Smooth muscle cell (in vitro differentiated cells): ENCODE data around the gene SLC26A11. TPM values are rescaled to one million over a fixed set of nuclear protein-coding genes. Genes with fewer than 3 reads are reported as not detected.

ENCODE experiments used
- DNase-seq: peaks from one replicate; lab custom pipeline; 2025; ENCODE audit not compliant: unreplicated experiment; lab: John Stamatoyannopoulos, UW
- H2AFZ ChIP-seq: fragments of 200-600 bp; sonication (generic); 2 replicates; pipeline ENCODE4 v1.6.0; 2016; ENCODE audit warnings: antibody characterized with exemption, low read depth, mild to moderate bottlenecking
- H3F3A ChIP-seq: fragments of 200-600 bp; sonication (generic); 2 replicates; pipeline ENCODE4 v1.6.0; 2017; ENCODE audit warnings: antibody characterized with exemption, low read depth
- H3K27ac ChIP-seq: fragments of 200-600 bp; sonication (generic); 2 replicates; pipeline ENCODE4 v1.5.1; 2016; ENCODE audit warnings: low read depth, mild to moderate bottlenecking
- H3K27me3 ChIP-seq: fragments of 200-600 bp; sonication (generic); 2 replicates; pipeline ENCODE4 v1.6.1; 2016; ENCODE audit warnings: low read depth, mild to moderate bottlenecking
- H3K36me3 ChIP-seq: fragments of 200-600 bp; sonication (generic); 2 replicates; pipeline ENCODE4 v1.5.1; 2016; ENCODE audit warnings: low read depth
- H3K4me1 ChIP-seq: fragments of 200-600 bp; sonication (generic); 2 replicates; pipeline ENCODE4 v1.5.1; 2016; ENCODE audit warnings: low read depth
- H3K4me2 ChIP-seq: fragments of 200-600 bp; sonication (generic); 2 replicates; pipeline ENCODE4 v1.6.0; 2016; ENCODE audit warnings: mild to moderate bottlenecking
- H3K4me3 ChIP-seq: fragments of 200-600 bp; sonication (generic); 2 replicates; pipeline ENCODE4 v1.5.1; 2016; ENCODE audit warnings: mild to moderate bottlenecking
- H3K79me2 ChIP-seq: fragments of 200-600 bp; sonication (generic); 2 replicates; pipeline ENCODE4 v1.6.0; 2016; ENCODE audit warnings: low read depth, mild to moderate bottlenecking
- H3K9ac ChIP-seq: fragments of 200-600 bp; sonication (generic); 2 replicates; pipeline ENCODE4 v1.6.0; 2016; ENCODE audit warnings: low read depth
- H3K9me3 ChIP-seq: fragments of 200-600 bp; sonication (generic); replicated peaks from 2 replicates; pipeline ENCODE4 v1.5.1; 2016; ENCODE audit warnings: low read depth
- H4K20me1 ChIP-seq: fragments of 200-600 bp; sonication (generic); 2 replicates; pipeline ENCODE4 v1.6.0; 2016; ENCODE audit warnings: low read depth
- WGBS: methylation state at CpG from one replicate; pipeline ENCODE4 v1.1.7; 2016; ENCODE audit warnings: low lambda C conversion rate; 5-methylcytosine and 5-hydroxymethylcytosine counted together
- polyA plus RNA-seq: library from polyadenylated mRNA; unstranded; fragments of >200 nt; fragmentation: Nextera tagmentation; extraction: Ambion mirVana; gene quantifications from 2 replicates; pipeline ENCODE4 v1.2.1, GENCODE V29; 2016
- total RNA-seq: library from RNA; depleted of rRNA; stranded (reverse); fragments of >200 nt; gene quantifications from 2 replicates; pipeline ENCODE4 v1.2.3, GENCODE V29; 2014
- TF ChIP-seq, protein P1 (sequence below): fragments of 200-600 bp; sonication (generic); IDR thresholded peaks from 2 replicates; pipeline ENCODE4 v1.5.1; 2017; ENCODE audit warnings: borderline replicate concordance, mild to moderate bottlenecking, antibody characterized with exemption; ENCODE audit not compliant: insufficient read depth, poor library complexity, severe bottlenecking

Gene SLC26A11
- total and polyA plus RNA-seq, 2 experiments from 2014 or later = 8.2 to 12.2 TPM

GRCh38 chr17:80214012-80214877, 6.0 kb upstream of the SLC26A11 start:
- Histone ChIP-seq H2AFZ (no peak overlapping the region), H3K27ac (no peak overlapping the region), H3K79me2 (peaks cover 4% of the 10 kb centered on the region), H3K4me3 (no peak overlapping the region), H3F3A (no peaks in the 10 kb centered on the region), H3K4me2 (no peak overlapping the region), H3K9me3 (no peaks in the 10 kb centered on the region), H3K36me3 (no peaks in the 10 kb centered on the region), H3K4me1 (peaks cover 2% of the 10 kb centered on the region), H3K27me3 (no peaks in the 10 kb centered on the region), H3K9ac (no peak overlapping the region), H4K20me1 (peaks cover 15% of the 10 kb centered on the region)
- TF ChIP-seq, protein P1, sequence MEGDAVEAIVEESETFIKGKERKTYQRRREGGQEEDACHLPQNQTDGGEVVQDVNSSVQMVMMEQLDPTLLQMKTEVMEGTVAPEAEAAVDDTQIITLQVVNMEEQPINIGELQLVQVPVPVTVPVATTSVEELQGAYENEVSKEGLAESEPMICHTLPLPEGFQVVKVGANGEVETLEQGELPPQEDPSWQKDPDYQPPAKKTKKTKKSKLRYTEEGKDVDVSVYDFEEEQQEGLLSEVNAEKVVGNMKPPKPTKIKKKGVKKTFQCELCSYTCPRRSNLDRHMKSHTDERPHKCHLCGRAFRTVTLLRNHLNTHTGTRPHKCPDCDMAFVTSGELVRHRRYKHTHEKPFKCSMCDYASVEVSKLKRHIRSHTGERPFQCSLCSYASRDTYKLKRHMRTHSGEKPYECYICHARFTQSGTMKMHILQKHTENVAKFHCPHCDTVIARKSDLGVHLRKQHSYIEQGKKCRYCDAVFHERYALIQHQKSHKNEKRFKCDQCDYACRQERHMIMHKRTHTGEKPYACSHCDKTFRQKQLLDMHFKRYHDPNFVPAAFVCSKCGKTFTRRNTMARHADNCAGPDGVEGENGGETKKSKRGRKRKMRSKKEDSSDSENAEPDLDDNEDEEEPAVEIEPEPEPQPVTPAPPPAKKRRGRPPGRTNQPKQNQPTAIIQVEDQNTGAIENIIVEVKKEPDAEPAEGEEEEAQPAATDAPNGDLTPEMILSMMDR = no peak
- 96% methylated on average over 48 of the region's 48 CpGs for WGBS
- no peak for DNase-seq

GRCh38 chr17:80214878-80215210, 5.4 kb upstream of the SLC26A11 start:
- no peak for DNase-seq
- no peak overlapping the region for H2AFZ ChIP-seq
- H3K9ac ChIP-seq = no peak overlapping the region
- WGBS = 91% methylated on average over 17 of the region's 17 CpGs
- TF ChIP-seq, protein P1 = no peak
- H3K36me3 ChIP-seq = no peaks in the 10 kb centered on the region
- H3K27ac ChIP-seq = no peak overlapping the region
- no peaks in the 10 kb centered on the region for H3F3A ChIP-seq
- no peaks in the 10 kb centered on the region for H3K9me3 ChIP-seq
- H3K27me3 ChIP-seq = no peaks in the 10 kb centered on the region
- H3K79me2 ChIP-seq = peaks cover 4% of the 10 kb centered on the region
- no peak overlapping the region for H3K4me3 ChIP-seq
- no peak overlapping the region for H3K4me2 ChIP-seq
- H4K20me1 ChIP-seq = peaks cover 15% of the 10 kb centered on the region
- peaks cover 7% of the 10 kb centered on the region for H3K4me1 ChIP-seq

DNA sequence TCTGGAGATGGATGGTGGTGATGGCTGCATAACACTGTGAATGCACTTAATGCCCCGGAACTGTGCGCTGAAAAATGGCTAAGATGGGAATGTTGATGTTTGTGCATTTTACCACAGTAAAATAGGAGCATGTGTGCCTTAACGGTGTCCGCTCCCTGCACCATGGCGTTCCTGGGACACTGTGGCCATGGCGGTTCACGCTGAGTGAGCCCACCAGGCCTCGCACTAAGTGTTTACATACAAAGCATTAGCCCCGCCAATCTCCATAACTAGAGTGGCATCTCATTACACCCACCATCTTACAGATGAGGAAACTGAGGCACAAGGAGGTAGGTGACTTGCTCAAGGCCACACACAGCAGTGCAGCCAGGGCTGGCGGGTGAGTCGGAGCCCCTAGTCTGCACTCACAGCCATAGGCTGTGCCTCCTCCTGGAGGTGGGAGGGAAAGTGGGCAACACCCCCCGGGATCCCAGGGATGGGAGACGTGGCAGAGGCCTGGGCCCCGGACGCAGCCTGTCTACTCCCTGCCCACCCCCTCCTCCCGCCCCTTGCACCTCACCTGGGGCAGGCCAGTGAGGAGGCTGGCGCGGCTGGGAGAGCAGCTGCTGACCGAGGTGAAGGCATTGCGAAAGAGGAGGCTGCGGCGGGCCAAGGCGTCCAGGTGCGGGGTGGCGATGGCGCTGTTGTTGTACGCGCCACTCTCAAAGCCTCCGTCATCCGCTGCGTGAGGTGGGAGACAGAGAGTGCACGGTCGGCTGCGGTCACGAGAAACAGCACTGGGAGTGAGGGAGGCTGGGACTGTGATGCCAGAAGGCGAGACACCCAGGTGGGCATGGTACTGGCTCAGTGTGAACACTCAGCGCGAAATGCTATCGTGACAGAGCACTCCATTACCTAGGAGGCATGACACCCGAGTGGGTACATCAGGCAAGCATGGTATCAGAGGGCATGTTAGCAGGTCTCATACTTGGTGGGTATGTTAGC, 3.5 kb upstream of the SLC26A11 start:
- H3K36me3 ChIP-seq = no peaks in the 10 kb centered on the region
- TF ChIP-seq, protein P1 = no peak
- H3K4me2 ChIP-seq = no peak overlapping the region
- H3K79me2 ChIP-seq = peaks cover 8% of the 10 kb centered on the region
- WGBS = 95% methylated on average over 37 of the region's 40 CpGs
- no peak overlapping the region for H3K27ac ChIP-seq
- DNase-seq = no peak
- peaks cover 15% of the 10 kb centered on the region for H4K20me1 ChIP-seq
- H3K4me1 ChIP-seq = peaks cover 7% of the 10 kb centered on the region
- H3K27me3 ChIP-seq = no peaks in the 10 kb centered on the region
- H3K9me3 ChIP-seq = no peaks in the 10 kb centered on the region
- no peak overlapping the region for H3K9ac ChIP-seq
- no peaks in the 10 kb centered on the region for H3F3A ChIP-seq
- H3K4me3 ChIP-seq = no peak overlapping the region
- H2AFZ ChIP-seq = no peak overlapping the region
